DND-41 (cell line): ENCODE data around the gene TMEM182.

Source experiments
- EZH2 ChIP-seq: IDR thresholded peaks from 3 replicates; pipeline ENCODE4 v1.6.1; 2012; ENCODE audit warnings: borderline replicate concordance, low read depth, mild to moderate bottlenecking, moderate library complexity, low read length, inconsistent platforms; ENCODE audit not compliant: severe bottlenecking
- TF ChIP-seq, protein P1 (sequence below): IDR thresholded peaks from 2 replicates; pipeline ENCODE4 v1.5.1; 2012; ENCODE audit warnings: borderline replicate concordance, low read length, moderate library complexity, mild to moderate bottlenecking; ENCODE audit not compliant: poor library complexity, severe bottlenecking; ENCODE audit errors: extremely low read depth

DNA sequence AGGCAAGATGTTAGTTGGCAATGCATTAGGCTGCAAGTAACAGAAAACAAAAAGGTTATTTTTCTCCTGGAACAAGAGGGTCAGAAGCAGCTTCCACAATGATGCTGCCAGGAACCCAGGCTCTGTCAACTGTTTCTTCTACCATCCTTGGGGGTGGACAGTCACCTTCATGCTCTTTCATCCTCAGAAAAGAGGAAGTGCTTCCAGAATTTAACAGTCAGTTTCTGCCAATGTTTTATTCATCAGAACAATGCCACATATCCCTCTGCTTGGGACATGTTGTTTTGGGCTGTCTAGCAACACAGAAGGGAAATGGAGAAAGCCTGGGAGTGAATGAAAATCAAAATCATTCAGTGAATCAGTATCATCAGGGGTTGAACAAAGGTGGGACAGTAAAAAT, 7.1 kb downstream of the TMEM182 start:
- TF ChIP-seq, protein P1, sequence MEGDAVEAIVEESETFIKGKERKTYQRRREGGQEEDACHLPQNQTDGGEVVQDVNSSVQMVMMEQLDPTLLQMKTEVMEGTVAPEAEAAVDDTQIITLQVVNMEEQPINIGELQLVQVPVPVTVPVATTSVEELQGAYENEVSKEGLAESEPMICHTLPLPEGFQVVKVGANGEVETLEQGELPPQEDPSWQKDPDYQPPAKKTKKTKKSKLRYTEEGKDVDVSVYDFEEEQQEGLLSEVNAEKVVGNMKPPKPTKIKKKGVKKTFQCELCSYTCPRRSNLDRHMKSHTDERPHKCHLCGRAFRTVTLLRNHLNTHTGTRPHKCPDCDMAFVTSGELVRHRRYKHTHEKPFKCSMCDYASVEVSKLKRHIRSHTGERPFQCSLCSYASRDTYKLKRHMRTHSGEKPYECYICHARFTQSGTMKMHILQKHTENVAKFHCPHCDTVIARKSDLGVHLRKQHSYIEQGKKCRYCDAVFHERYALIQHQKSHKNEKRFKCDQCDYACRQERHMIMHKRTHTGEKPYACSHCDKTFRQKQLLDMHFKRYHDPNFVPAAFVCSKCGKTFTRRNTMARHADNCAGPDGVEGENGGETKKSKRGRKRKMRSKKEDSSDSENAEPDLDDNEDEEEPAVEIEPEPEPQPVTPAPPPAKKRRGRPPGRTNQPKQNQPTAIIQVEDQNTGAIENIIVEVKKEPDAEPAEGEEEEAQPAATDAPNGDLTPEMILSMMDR = no peak
- no peak for TF ChIP-seq EZH2
